NCI-H748 (cell line): ENCODE measurements around the gene FAM120B.
"Not testable (repeated sequence)": the region's sequence is repeated elsewhere in the genome, so short reads cannot be mapped to it uniquely, and the experiment has no call there.

Experiments used
- DNase-seq: peaks from one replicate; lab custom pipeline; 2025; ENCODE audit not compliant: unreplicated experiment; lab: John Stamatoyannopoulos, UW

Gene FAM120B, protein sequence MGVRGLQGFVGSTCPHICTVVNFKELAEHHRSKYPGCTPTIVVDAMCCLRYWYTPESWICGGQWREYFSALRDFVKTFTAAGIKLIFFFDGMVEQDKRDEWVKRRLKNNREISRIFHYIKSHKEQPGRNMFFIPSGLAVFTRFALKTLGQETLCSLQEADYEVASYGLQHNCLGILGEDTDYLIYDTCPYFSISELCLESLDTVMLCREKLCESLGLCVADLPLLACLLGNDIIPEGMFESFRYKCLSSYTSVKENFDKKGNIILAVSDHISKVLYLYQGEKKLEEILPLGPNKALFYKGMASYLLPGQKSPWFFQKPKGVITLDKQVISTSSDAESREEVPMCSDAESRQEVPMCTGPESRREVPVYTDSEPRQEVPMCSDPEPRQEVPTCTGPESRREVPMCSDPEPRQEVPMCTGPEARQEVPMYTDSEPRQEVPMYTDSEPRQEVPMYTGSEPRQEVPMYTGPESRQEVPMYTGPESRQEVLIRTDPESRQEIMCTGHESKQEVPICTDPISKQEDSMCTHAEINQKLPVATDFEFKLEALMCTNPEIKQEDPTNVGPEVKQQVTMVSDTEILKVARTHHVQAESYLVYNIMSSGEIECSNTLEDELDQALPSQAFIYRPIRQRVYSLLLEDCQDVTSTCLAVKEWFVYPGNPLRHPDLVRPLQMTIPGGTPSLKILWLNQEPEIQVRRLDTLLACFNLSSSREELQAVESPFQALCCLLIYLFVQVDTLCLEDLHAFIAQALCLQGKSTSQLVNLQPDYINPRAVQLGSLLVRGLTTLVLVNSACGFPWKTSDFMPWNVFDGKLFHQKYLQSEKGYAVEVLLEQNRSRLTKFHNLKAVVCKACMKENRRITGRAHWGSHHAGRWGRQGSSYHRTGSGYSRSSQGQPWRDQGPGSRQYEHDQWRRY

DNA sequence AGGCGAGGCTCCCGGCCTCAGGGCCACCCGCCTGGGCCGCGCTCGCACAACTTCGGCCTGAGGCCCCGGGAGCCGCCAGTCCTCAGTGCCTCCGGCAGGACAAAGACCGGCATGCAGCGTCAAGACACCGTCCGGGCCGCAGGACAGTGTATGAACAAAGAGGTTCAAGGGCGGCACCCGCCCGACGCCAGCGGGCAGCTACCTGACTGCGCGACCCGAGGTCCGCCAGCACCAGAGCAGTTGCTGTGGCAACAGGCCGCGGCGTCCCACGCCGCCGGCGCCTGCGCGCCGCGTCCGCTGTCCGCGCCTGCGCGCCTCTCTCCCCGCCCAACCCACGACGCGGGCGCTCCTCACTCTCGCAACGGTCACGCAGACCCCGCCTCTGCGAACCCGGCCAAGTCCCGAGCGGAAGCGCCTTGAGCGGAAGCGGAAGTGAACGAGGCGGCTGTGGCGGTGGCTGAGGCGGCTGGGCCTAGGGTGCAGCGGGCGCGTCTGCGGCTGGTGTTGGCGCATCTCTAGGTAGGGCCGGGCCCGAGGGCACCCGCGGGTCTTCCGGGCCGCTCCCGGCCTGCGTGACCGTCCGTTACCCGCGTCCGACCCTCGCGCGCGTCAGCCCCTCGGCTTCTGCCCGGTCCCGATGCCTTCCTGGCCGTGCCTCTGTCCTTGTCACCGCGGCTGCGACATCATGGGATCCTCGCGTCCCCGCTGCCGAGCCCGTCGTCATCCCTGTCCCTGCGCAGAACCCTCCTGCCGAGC is at the start of gene FAM120B:
TSS of gene FAM120B (plus strand) at position 435 of the 756 bp plus-strand sequence. CDS start 10,633 bp downstream, outside the sequence.
- peak; percentile 98 for DNase-seq

DNA sequence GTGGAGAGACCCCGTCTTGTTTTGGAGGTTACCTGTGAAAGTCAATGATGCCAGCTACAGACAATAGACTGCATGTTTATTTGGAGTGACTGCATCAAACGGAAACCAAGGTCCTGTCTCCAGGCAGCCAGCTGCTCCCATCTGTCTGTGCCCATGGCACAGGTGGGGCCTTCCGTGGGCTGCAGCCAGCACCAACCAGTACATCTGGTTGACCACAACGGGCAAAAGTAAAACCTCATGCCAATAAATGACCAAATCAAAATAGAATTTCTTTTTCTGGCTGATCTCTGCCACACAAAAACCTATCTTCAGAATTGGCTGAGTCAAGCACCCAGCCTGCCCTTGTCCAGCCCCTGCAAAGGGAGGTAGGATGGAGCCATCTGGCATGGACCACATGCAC is 49.2 kb upstream of the FAM120B start:
- no peak for DNase-seq

DNA sequence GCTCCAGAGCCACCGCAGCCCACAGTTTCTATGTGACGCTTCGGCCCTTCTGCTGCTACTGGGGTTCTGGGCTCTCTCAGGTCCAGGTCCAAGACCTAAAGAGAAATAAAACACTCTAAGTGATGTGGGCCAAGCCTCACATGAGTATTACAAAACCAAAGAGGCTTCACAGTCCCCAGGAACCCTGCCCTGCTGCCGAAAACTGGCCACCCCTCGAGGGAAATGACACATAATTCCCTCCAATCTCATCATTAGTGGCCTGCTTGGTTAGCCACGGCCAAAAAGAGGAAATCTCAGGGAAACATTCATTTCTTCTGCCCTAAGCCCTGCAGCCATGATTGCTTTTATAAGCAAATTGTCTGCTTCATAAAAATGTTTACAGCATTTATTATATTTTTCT is 48.2 kb upstream of the FAM120B start:
- DNase-seq, result no peak

DNA sequence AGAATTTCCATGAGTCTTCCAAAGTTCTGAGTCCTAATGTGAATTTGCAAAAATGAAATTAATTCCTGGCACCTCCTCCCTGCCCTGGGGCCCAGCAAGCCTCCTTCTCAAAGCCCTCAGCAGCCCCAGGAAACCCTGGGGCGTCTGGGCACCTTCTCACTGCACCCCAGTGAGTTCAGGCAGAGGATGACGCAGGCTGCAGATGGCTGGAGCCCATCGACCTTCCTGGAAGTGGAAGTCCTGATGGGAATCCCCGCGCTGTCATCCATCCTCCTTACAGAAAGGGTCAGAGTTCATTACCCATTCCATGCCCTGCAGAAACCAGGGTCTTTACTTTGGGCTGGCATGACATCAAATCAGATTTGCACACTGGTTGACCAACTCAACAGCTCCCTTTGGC is 47.3 kb upstream of the FAM120B start:
- DNase-seq, result no peak

DNA sequence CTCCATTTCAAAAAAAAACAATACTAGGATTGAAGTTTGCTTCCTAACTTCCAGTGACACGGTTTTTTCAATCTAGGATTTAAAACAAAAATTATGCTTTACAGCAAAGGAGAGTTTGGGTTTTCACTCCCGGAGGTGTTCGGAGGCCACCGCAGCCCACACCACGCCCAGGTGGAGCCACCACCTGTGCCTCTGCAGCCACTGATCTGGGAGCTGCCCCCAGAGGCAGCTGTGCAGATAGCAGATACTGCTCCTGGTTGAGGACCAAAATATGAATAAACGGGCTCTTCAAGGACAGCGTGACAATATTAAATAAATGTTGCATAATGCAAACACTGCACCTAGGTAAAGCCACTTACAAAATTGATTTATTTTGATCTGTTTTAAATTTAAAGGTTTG is 45.9 kb upstream of the FAM120B start:
- peak; percentile 26 for DNase-seq

DNA sequence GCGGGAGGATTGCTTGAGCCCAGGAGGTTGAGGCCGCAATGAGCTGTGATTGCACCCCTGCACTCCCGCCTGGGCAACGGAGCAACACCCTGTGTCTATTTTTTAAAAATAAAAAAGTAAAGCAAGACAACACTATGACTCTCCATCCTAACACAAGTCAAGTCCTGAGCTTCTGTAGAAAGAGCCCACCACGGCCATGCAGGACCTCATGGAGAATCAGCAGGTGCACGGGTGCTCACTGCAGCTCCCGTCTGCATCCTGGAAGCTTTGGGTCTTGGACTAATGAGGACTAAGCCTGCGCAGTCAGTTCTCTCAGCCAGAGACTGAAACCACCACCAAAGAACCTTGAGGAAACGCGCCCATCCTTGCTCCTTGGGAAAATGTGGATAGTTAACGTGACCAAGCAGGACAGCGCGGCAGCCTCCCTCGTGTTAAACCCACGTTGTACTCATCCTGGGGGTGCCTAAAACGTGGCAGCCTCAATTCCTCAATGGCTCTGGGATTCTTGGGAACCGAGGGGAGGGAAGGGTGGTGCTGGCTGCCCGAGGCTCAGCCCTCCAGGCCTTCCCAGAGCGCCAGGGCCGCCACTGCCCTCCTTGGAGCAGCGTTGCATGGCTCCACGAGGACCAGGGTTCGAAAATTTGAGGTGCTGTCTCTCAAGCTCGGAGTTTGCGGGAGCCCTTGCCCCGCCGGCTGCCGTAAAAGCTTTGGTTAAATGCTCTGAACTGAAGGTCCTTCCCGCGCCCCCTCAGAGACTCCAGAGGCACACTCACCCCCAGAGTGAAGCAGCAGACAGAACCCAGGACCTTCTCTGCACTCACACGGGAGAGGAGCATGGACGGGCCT is 44.7 kb upstream of the FAM120B start:
- no peak for DNase-seq

DNA sequence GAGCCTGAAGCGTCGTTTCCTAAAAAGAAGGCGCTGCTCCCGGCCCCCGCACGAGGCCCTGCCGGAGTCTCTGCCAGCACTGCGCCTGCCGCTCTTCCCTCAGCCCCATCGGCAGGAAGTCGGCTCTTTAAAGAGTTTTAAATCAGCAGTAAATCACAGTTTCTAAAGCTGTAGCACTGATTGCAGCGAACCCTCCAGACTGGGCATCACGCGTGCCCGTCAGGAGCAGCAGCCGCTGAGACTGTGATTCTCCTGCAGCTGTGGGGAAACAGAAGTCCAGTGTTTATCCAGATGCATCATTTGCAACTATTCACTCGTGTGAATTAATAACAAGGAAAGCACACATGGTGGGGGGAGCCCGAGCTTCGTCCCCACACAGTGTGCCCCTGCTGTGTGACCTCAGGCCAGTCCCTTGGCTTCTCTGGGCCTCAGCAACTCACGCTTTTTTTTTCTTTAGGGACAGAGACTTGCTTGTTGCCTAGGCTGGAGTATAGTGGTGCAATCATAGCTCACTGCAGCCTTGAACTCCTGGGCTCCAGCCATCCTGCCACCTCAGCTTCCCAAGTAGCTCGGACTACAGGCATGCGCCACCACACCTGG is 44.0 kb upstream of the FAM120B start:
- no peak for DNase-seq

DNA sequence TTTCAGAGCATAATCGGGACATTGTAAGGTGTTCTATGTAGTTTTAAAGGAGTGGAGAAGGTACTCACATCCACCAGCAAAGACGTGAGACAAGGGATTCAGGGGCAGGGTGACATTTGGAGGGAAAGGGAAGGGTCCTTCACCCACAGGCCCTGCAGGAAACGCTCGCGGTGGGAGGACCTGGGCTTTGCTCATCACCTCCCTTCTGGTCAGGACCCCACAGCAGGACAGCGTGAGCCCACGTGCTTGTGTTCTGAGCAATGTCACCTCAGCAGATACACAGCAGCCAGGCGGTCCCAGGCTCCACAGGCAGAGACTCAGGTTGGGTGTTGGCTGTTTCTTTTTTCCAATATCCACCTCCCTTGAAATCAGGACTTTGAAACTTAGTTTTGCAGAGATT is 43.1 kb upstream of the FAM120B start:
- no peak for DNase-seq

DNA sequence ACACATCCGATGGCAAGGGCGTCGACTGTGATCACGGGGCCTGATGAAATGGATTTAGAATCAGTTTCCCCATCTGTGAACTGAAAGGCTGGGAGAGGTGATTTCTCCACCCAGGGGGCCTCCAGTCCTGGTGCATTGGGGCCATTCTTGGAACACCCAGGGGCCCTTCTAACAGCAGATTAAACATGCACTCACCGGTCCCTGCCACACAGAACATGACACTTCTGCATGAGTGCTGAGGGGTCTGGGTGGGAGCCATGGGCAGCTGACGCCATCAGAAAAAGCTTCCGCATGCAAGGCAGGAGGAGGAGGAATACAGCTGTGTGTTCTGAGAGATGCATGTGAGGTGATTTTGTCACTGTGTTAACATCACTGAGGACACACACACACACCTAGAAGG is 42.5 kb upstream of the FAM120B start:
- no peak for DNase-seq

DNA sequence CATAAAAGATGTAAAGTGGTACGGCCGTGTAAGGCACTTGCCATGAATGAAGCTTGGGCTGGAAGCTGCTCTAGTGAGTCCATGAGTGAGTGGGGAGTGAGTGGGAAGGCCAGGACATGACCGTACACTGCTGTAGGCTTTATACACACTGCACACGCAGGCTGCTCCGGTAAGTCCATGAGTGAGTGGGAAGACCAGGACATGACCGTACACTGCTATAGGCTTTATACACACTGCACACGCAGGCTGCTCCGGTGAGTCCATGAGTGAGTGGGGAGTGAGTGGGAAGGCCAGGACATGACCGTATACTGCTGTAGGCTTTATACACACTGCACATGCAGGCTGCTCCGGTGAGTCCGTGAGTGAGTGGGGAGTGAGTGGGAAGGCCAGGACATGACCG is 41.9 kb upstream of the FAM120B start:
- not testable (repeated sequence) for DNase-seq

DNA sequence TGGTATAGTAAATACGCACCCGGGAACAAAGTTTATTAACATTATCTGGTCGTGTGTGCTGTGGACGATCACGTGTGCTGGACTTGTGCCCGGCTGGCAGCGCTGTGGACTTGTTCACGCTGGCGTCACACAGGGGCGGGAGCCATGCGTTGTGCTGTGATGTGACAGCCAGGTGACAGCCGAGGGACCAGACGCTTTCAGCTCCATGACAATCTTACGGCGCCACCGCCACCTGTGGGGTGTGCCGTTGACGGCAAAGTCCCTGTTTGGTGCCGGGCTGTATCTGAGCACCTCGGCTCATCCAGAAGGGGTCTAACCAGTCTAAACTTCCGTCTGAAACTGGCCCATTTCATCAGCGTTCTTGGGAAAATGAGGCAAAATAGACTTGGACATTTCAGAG is 40.9 kb upstream of the FAM120B start:
- peak; percentile 95 for DNase-seq

DNA sequence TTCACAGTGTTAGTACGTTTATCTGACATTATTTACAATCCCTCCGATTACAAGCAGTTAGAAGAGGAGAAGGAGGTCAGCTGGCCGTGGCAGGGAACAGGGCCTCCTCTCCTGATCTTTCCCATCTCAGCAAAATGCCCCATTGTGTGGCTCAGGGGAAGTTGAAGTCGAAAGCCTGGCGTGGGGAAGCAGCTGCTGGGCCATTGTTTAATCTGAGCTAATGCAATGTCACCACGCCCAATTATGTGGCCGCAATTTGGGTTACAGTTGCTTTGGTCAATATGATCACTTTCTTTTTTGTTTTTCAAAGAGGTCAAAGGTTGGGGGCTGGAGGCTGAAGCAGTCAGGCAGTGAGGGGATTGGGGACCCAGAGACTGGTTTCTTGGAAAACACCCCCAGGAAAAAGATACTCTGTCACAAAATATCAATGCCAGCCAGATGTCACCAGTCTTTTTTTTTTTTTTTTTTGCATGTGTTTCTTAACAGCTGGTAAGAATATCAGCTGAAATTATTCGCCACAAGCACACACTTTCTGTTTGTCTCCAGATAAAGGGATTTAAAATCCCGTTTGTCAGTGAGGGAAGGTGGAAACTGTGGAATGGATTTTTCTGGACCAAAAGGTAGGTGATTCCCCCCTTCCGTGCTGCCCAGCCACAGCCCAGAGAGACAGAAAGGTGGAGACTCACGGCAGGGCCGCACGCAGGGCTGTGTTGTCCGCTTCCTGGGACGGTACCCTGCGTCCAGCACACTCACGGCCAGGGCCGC is 40.3 kb upstream of the FAM120B start:
- DNase-seq, result peak; percentile 95

DNA sequence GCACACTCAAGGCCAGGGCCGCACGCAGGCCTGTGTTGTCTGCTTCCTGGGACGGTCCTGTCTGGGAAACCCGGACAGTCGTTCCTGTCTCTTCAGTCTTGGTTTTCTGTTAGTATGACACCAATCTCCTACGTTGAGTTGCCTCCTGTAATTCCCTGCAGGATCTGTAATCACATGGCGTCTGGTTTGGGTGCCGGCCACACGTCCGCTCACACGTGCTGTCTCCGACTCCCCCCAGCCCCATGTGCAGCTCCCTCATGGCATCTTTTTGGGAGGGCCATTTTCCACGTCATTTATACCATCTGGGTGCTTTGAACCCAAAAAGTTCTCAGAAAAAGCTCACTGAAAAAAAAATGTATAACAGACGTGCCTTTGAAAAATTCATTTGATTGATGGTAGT is 38.9 kb upstream of the FAM120B start:
- no peak for DNase-seq

DNA sequence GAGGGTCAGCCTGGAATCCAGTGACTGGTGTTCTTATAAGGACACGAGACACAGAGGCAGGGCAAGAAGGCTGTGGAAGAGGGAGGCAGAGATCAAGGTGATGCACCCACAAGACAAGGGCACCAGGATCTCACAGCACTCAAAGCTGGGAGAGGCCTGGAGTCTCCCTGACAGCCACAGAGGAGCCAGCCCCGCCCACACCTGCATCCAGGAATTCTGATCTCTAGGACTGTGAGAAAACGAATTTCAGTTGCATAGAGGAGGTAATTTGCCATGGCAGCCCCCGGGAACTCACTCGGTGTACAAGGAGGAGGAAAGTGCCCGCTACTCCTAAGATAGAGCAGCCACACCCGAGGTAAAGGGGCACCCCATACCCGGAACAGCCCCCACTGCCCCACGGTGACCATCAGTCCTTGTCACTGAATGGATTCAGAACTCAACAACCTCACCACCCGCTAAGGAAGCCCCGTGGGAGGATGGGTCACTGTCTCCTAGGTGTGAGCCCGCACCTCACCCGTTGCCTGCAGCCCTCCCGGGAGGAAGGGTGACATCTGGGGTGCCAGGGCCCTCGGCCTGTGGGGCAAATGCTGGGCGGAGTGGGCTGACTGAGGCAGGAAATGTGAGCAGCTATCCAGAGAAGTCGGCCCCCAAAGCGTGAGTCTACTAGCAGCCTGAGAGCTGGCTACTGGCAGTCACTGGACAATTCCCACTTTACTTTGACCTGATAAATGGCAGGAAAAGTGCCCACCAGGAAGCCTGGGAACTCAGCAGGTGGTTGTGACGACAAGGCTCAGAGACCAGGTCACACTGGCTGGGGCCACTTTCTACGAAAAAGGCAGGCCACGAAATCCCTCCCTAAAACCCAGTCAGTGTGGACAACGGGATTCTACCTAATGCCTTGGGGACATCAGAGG is 38.1 kb upstream of the FAM120B start:
- DNase-seq, result peak; percentile 61

DNA sequence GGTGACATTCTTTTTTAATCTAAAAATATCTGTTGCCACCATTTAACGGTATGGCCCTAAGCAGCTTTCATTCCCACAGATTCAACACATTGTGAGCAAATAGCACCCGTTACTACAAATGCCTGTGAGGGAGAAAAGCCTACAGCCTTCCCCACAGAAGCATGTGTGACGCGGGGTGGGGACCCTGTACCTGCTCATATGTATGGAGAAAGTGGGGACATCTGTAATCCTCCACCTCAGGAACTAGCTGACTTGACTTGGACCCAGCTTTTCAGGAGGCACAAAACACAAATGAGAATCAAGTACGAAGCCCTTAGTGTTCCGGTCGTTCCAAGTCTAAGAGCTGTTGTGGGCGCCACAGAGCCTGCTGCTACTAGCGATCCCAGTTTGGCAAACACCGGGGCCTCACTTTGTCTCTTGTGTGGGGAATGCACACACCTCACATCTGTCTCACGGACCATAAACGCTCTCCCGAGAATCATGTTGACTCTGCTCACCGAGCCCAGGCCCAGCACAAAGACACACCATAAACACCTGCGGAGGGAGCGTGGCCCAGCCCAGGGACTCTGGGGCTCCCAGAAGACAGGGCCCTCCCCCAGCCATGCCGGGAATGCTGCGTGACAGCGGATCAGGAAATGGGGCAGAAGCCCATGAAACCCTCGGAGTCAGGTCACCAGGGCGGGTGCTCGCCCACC is 37.3 kb upstream of the FAM120B start:
- DNase-seq, result peak; percentile 99

DNA sequence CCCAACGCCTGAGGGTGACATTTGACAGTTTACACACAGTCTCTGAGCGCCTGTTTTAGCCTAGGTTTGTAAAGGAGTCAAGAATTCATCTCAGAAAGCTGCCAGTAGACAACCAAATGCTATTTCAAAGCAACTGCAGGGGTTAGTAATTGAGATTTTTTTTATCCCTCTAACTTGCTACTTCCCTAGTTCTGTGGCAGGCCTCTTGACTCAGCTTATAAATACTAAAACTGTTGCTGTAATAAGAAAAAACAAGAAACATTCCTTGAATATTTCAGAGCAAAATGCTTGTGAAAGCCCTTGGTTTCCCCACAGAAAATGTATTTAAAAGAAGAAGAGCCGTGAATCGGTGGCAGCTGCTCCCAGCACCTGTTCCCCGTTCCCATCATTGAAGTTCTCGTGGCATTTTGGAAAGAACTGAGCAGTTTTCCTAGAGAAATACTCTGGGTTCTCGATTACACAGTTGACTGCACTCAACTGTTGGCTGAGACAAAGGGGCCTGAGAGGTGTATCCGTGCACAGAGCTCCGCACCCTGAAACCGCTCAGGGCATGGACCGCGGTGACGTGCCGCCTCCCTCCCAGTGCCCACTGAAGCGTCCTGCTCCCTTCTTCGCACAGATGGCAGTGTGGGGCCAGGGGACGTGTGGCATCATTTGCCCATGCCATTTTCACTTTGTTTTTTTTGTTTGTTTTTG is 36.6 kb upstream of the FAM120B start:
- DNase-seq, result peak; percentile 71

DNA sequence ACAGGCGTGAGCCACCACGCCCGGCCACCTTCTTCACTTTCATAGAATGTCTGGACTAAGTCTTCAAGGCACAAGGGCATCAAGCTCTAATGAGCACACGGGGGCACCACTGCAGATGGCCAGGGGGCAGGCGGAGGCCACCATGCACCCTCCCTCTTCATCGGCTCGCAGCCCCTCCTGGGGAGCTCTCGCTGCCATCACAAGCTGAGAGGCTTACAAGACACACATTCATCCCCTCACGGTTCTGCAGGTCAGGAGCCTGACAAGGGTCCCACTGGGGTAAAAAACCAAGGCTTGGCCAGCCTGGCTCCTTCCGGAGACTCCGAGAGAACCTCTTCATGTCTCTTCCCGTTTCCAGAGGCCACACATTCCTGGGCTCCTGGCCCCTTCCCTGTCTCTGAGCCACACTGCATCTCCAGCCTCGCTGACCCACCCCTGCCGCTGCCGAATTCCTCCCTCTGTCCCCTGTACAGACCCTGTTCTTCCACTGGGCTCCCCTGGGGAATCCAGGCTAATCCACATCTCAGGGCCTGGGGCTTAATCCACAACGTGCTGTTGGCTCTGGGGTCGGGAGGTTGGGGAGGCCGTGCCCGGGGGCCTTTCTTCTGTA is 35.5 kb upstream of the FAM120B start:
- DNase-seq, result no peak
